Hepatocyte (in vitro differentiated cells): Measurements from ENCODE around the gene SUPT4H1. TPM values are rescaled to one million over a fixed set of nuclear protein-coding genes. Genes with fewer than 3 reads are reported as not detected.

Experiments
- DNase-seq: peaks from one replicate; pipeline ENCODE4 v3.0.0-alpha.2; 2016; ENCODE audit warnings: low spot score
- H2AFZ ChIP-seq: fragments of 200-600 bp; sonication (generic); 2 replicates; pipeline ENCODE4 v1.6.0; 2016; ENCODE audit warnings: antibody characterized with exemption, mild to moderate bottlenecking
- H3K27ac ChIP-seq: fragments of 200-600 bp; sonication (generic); 2 replicates; pipeline ENCODE4 v1.5.1; 2016; ENCODE audit warnings: mild to moderate bottlenecking
- H3K27me3 ChIP-seq: fragments of 200-600 bp; sonication (generic); 2 replicates; pipeline ENCODE4 v1.6.1; 2016
- H3K36me3 ChIP-seq: fragments of 200-600 bp; sonication (generic); replicated peaks from 2 replicates; pipeline ENCODE4 v1.5.1; 2016; ENCODE audit warnings: low read depth; ENCODE audit not compliant: insufficient read depth
- H3K4me1 ChIP-seq: fragments of 200-600 bp; sonication (generic); 2 replicates; pipeline ENCODE4 v1.5.1; 2016; ENCODE audit warnings: mild to moderate bottlenecking, moderate library complexity; ENCODE audit not compliant: insufficient read depth
- H3K4me2 ChIP-seq: fragments of 200-600 bp; sonication (generic); 2 replicates; pipeline ENCODE4 v1.6.0; 2016
- H3K4me3 ChIP-seq: fragments of 200-600 bp; sonication (generic); 2 replicates; pipeline ENCODE4 v1.5.1; 2016; ENCODE audit warnings: mild to moderate bottlenecking
- H3K79me2 ChIP-seq: fragments of 200-600 bp; sonication (generic); 2 replicates; pipeline ENCODE4 v1.6.0; 2017; ENCODE audit warnings: mild to moderate bottlenecking
- H3K9me2 ChIP-seq: fragments of 200-600 bp; sonication (generic); replicated peaks from 2 replicates; pipeline ENCODE4 v1.6.0; 2017; ENCODE audit warnings: mild to moderate bottlenecking; ENCODE audit not compliant: insufficient read depth
- H3K9me3 ChIP-seq: fragments of 200-600 bp; sonication (generic); 2 replicates; pipeline ENCODE4 v1.5.1; 2016; ENCODE audit warnings: low read depth, mild to moderate bottlenecking
- H4K20me1 ChIP-seq: fragments of 200-600 bp; sonication (generic); 2 replicates; pipeline ENCODE4 v1.6.0; 2016; ENCODE audit warnings: mild to moderate bottlenecking; ENCODE audit not compliant: insufficient read depth, poor library complexity, severe bottlenecking
- EZH2 ChIP-seq: fragments of 200-600 bp; sonication (generic); IDR thresholded peaks from 2 replicates; pipeline ENCODE4 v1.6.1; 2016; ENCODE audit warnings: antibody characterized with exemption, mild to moderate bottlenecking, borderline replicate concordance
- EZH2phosphoT487 ChIP-seq: fragments of 200-600 bp; sonication (generic); IDR thresholded peaks from one replicate; pipeline ENCODE4 v1.6.1; 2018; ENCODE audit warnings: antibody characterized with exemption, mild to moderate bottlenecking, low read depth, moderate library complexity; ENCODE audit not compliant: unreplicated experiment, severe bottlenecking
- WGBS: methylation state at CpG from one replicate; pipeline ENCODE4 v1.1.6; 2016; ENCODE audit warnings: low lambda C conversion rate; ENCODE audit errors: missing lambda C conversion rate; 5-methylcytosine and 5-hydroxymethylcytosine counted together
- polyA plus RNA-seq: library from polyadenylated mRNA; unstranded; fragments of >200 nt; fragmentation: Nextera tagmentation; extraction: Ambion mirVana; gene quantifications from 2 replicates; pipeline ENCODE4 v1.2.1, GENCODE V29; 2016
- total RNA-seq: library from RNA; depleted of rRNA; stranded (reverse); fragments of >200 nt; gene quantifications from 2 replicates; pipeline ENCODE4 v1.2.3, GENCODE V29; 2014
- TF ChIP-seq, protein P1 (sequence below): fragments of 200-600 bp; sonication (generic); IDR thresholded peaks from 2 replicates; pipeline ENCODE4 v1.5.1; 2016; ENCODE audit warnings: antibody characterized with exemption, mild to moderate bottlenecking; ENCODE audit not compliant: poor library complexity

Gene SUPT4H1
- total and polyA plus RNA-seq, 2 experiments from 2014 or later = 54.5 to 108 TPM

DNA sequence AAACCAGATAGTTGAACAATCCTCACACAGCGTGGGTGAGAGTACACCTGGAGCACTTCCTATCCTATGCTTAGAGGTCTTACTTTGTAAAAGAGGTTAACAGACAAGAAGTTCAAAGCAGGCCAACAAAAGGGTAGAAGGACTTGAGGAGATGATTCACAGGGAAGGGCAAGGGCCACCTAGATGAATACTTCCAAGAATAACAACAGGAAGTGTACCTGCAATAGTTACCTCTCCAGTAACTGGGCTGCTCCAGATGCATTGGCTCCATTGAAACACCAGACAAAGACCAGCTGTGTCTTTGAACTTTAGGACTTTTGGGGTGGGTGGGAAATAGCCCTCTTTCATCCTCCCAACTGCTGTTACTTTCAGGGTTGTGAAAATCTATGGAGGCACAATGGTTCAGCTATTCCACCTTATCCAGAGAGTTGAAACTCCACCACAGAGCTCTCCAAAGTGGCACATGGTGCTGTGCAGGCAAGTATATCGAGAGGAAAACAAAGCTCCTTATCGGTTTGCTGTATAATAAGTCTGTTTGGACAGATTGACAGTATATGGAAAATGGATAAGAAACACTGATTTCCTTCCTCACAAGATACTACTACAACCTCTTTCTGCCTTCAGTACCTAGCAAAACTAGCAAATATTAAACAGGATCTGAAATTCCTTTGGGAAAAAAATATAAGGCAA lies 42.7 kb upstream of the SUPT4H1 start:
- H3K27me3 ChIP-seq = no peaks in the 10 kb centered on the region
- no peaks in the 10 kb centered on the region for H3K36me3 ChIP-seq
- no peak overlapping the region for H3K4me3 ChIP-seq
- no peaks in the 10 kb centered on the region for H4K20me1 ChIP-seq
- no peaks in the 10 kb centered on the region for H3K9me3 ChIP-seq
- H3K4me1 ChIP-seq = peaks cover 42% of the 10 kb centered on the region
- TF ChIP-seq, protein P1, sequence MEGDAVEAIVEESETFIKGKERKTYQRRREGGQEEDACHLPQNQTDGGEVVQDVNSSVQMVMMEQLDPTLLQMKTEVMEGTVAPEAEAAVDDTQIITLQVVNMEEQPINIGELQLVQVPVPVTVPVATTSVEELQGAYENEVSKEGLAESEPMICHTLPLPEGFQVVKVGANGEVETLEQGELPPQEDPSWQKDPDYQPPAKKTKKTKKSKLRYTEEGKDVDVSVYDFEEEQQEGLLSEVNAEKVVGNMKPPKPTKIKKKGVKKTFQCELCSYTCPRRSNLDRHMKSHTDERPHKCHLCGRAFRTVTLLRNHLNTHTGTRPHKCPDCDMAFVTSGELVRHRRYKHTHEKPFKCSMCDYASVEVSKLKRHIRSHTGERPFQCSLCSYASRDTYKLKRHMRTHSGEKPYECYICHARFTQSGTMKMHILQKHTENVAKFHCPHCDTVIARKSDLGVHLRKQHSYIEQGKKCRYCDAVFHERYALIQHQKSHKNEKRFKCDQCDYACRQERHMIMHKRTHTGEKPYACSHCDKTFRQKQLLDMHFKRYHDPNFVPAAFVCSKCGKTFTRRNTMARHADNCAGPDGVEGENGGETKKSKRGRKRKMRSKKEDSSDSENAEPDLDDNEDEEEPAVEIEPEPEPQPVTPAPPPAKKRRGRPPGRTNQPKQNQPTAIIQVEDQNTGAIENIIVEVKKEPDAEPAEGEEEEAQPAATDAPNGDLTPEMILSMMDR = no peak
- TF ChIP-seq EZH2 = no peak
- no peak for TF ChIP-seq EZH2phosphoT487
- no peak for DNase-seq
- H3K9me2 ChIP-seq = no peaks in the 10 kb centered on the region
- no peak overlapping the region for H2AFZ ChIP-seq
- H3K27ac ChIP-seq = peak overlapping the region; percentile 39
- peaks cover 78% of the 10 kb centered on the region for H3K79me2 ChIP-seq
- no peak overlapping the region for H3K4me2 ChIP-seq
- 78% methylated on average over 3 of the region's 3 CpGs for whole genome bisulfite sequencing

DNA sequence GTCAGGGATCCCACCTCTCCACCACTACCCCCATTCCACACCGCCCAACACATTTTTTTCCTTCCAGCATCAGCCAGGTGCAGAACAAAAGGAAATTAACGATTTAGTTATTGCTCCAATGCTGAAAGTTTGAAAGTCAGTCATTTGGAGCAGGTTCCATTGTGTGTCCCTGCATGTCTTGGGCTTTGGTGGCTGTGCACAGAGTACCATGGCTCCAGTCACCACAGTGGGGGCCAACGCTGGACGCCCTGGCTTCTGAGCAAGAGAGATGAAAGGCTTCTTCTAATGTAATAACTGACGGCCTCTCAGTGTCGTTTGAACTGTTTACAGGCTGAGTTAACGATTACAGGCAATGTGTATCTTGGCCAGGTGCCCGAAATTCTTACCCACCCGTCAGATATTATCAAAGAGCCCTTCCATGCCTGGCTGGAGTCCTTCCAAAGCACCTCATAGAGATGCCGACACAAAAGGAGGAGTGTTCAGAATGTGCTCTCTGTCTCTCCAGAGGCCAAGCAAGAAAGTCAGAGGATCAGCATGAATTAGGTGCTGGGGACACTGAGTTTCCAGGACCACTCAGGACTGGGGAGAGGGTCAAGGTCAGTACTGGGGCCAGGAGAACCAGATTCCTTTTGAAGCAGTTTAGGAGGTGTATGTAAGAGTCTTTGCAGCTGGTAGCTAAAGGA lies 39.4 kb upstream of the SUPT4H1 start:
- 20% methylated on average over 10 of the region's 10 CpGs for WGBS
- Histone ChIP-seq H3K27ac (peak overlapping the region; percentile 66), H3K79me2 (peaks cover 85% of the 10 kb centered on the region), H2AFZ (no peak overlapping the region), H3K4me2 (peak overlapping the region; percentile 62), H4K20me1 (no peaks in the 10 kb centered on the region), H3K36me3 (no peaks in the 10 kb centered on the region), H3K4me3 (no peak overlapping the region), H3K4me1 (peaks cover 55% of the 10 kb centered on the region), H3K27me3 (no peaks in the 10 kb centered on the region), H3K9me2 (no peaks in the 10 kb centered on the region), H3K9me3 (no peaks in the 10 kb centered on the region)
- peak; percentile 91 for DNase-seq
- no peak for TF ChIP-seq EZH2
- TF ChIP-seq, protein P1 = no peak
- no peak for TF ChIP-seq EZH2phosphoT487

DNA sequence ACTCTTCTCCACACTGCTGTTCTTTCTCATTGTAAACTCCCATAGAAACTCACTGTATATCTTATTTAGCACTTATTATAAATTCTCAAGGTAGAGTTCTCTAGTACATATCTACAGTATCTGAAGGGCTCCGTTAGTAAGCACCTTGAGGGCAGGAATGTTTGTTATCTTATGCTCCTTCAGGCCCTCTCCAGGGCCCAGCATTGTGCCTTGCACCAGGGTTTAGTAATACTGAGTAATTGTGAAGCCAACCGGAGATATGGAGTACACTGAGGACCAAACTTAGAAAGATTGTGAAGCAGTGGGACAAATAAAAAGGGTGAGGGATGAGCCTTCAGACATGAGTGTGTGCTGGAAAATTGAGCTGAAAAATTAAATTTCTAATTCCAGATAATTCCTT lies 38.9 kb upstream of the SUPT4H1 start:
- H3K27ac ChIP-seq = peak overlapping the region; percentile 66
- H3K4me1 ChIP-seq = peaks cover 55% of the 10 kb centered on the region
- no peaks in the 10 kb centered on the region for H3K9me3 ChIP-seq

More for the DNA sequence above, 38.9 kb upstream of the SUPT4H1 start:
- Histone ChIP-seq H3K9me2 (no peaks in the 10 kb centered on the region), H4K20me1 (no peaks in the 10 kb centered on the region), H3K79me2 (peaks cover 85% of the 10 kb centered on the region), H2AFZ (no peak overlapping the region), H3K4me2 (peak overlapping the region; percentile 62), H3K36me3 (no peaks in the 10 kb centered on the region), H3K4me3 (no peak overlapping the region), H3K27me3 (no peaks in the 10 kb centered on the region)
- WGBS = 79% methylated on average over 2 of the region's 2 CpGs
- no peak for TF ChIP-seq EZH2
- TF ChIP-seq, protein P1 = no peak
- no peak for TF ChIP-seq EZH2phosphoT487
- DNase-seq = no peak
